CD4-positive, alpha-beta T cell (primary cell): ENCODE measurements around the gene RAB27A. TPM values are rescaled to one million over a fixed set of nuclear protein-coding genes. Genes with fewer than 3 reads are reported as not detected.

Experiments used
- ATAC-seq: fragments of 200-7000 bp; cut with Tn5 transposase; one replicate; pipeline ENCODE4 v1.10.0; 2022; ENCODE audit warnings: mild to moderate bottlenecking; ENCODE audit not compliant: poor library complexity
- CTCF ChIA-PET: fragments of 350-600 bp; sonication (Branson Sonifier 250); formaldehyde crosslinking; loops from one replicate; lab custom pipeline; 2021; ENCODE audit warnings: antibody characterized with exemption, inconsistent platforms; lab: Charles Lee
- POLR2A ChIA-PET: fragments of 350-600 bp; sonication (Branson Sonifier 250); formaldehyde crosslinking; loops from one replicate; lab custom pipeline; 2021; ENCODE audit warnings: antibody characterized with exemption, inconsistent platforms; lab: Charles Lee
- DNase-seq, 14 experiments: peaks; one replicate each; pipeline ENCODE4 v3.0.0-alpha.2; 2013 to 2020; ENCODE audit warnings: mixed read lengths in 2 of 14
- H3K27ac ChIP-seq, 2 donors: one replicate each; pipeline versions ENCODE4 v1.5.1 to v1.7.0; 2013; ENCODE audit warnings: low read length in 2 of 2, low read depth in 1 of 2, mild to moderate bottlenecking in 1 of 2
- H3K27me3 ChIP-seq, 2 experiments: 1 replicate in 1 of 2; 2 replicates in 1 of 2; pipeline versions ENCODE4 v1.6.1 to v1.7.0; 2013; ENCODE audit warnings: low read length in 2 of 2, control low read depth in 1 of 2, mild to moderate bottlenecking in 1 of 2, moderate library complexity in 1 of 2; ENCODE audit not compliant: insufficient read depth in 2 of 2, control insufficient read depth in 1 of 2
- H3K36me3 ChIP-seq: one replicate; pipeline ENCODE4 v1.6.1; 2013; ENCODE audit warnings: low read length, control low read depth; ENCODE audit not compliant: insufficient read depth
- H3K4me1 ChIP-seq: one replicate; pipeline ENCODE4 v1.6.1; 2013; ENCODE audit warnings: low read length, control low read depth; ENCODE audit not compliant: insufficient read depth
- H3K4me3 ChIP-seq: one replicate; pipeline ENCODE4 v1.5.1; 2013; ENCODE audit warnings: mild to moderate bottlenecking, low read length, moderate library complexity
- H3K9me3 ChIP-seq, 2 experiments: 1 replicate in 1 of 2; 2 replicates in 1 of 2; pipeline versions ENCODE4 v1.6.1 to v1.7.0; 2013; ENCODE audit warnings: low read length in 2 of 2, mild to moderate bottlenecking in 2 of 2, control low read depth in 1 of 2, moderate library complexity in 1 of 2; ENCODE audit not compliant: control insufficient read depth in 1 of 2, insufficient read depth in 1 of 2
- H3K27ac Mint-ChIP-seq: one replicate; pipeline ENCODE4 v1.8.0; 2020; ENCODE audit warnings: mixed read lengths
- H3K27me3 Mint-ChIP-seq: one replicate; pipeline ENCODE4 v1.8.0; 2021; ENCODE audit warnings: mixed read lengths
- H3K36me3 Mint-ChIP-seq: one replicate; pipeline ENCODE4 v1.8.0; 2021; ENCODE audit warnings: low read depth, mixed read lengths
- H3K4me1 Mint-ChIP-seq: one replicate; pipeline ENCODE4 v1.8.0; 2021; ENCODE audit warnings: low read depth, mixed read lengths
- H3K4me3 Mint-ChIP-seq: one replicate; pipeline ENCODE4 v1.8.0; 2020; ENCODE audit warnings: mild to moderate bottlenecking, mixed read lengths
- H3K9me3 Mint-ChIP-seq: one replicate; pipeline ENCODE4 v1.8.0; 2020; ENCODE audit warnings: mixed read lengths
- CTCF ChIP-seq: fragments of 200-600 bp; IDR thresholded peaks from one replicate; pipeline ENCODE4 v1.8.0; 2022; ENCODE audit warnings: antibody characterized with exemption, mild to moderate bottlenecking
- intact Hi-C, 2 experiments: fragments of 100-400 bp; cut with DNase I in 1 of 2; cut with micrococcal nuclease in 1 of 2; formaldehyde crosslinking; loops; one replicate each; pipeline versions ENCODE4 v1.15.1 to v1.9.0; 2023 to 2025; cut with DNase I, micrococcal nuclease
- total RNA-seq, 174 experiments: library from RNA in 2 of 174; stranded (reverse) in 2 of 174; gene quantifications; one replicate each; pipeline ENCODE4 v1.2.3 and lab custom pipeline; 2021 to 2026

RAB27A gene
- total RNA-seq, 2 experiments from 2014 or later: 9.0 TPM

- TF ChIP-seq CTCF: no peak
- POLR2A ChIA-PET: no interaction called here
- ATAC-seq (no peak), DNase-seq (no peak)
- intact Hi-C loops: no loop called here
- H3K9me3 ChIP-seq: no peaks in the 10 kb centered on the region
- no peaks in the 10 kb centered on the region for H3K27me3 ChIP-seq
- H3K4me1 ChIP-seq: peaks cover 31% of the 10 kb centered on the region
- Mint-ChIP-seq H3K27ac (no peak overlapping the region), H3K9me3 (no peaks in the 10 kb centered on the region), H3K4me1 (peaks cover 67% of the 10 kb centered on the region), H3K27me3 (no peaks in the 10 kb centered on the region), H3K36me3 (peaks cover 53% of the 10 kb centered on the region), H3K4me3 (peak overlapping the region; percentile 20)
- peaks cover 8% of the 10 kb centered on the region for H3K36me3 ChIP-seq
- CTCF ChIA-PET: no interaction called here
- H3K4me3 ChIP-seq: no peak overlapping the region
- no peak overlapping the region for H3K27ac ChIP-seq
These were observed 31.4 kb upstream of the RAB27A start for GRCh38 chr15:55320963-55321362.

GRCh38 chr15:55320238-55320550 lies 30.6 kb upstream of the RAB27A start:
- peak overlapping the region; percentile 69 for H3K4me3 ChIP-seq
- Mint-ChIP-seq H3K27ac (peak overlapping the region; percentile 100), H3K36me3 (peaks cover 59% of the 10 kb centered on the region), H3K4me3 (peak overlapping the region; percentile 86), H3K4me1 (peaks cover 73% of the 10 kb centered on the region), H3K27me3 (no peaks in the 10 kb centered on the region), H3K9me3 (no peaks in the 10 kb centered on the region)
- ATAC-seq: no peak
- CTCF ChIA-PET: interaction anchor here (2.2 to 2.5 kb wide), 2 partner anchors 88 to 123 kb away, joined by 9 to 10 read pairs; partner anchors contain the start of genes CCPG1, PIERCE2 and RSL24D1
- H3K9me3 ChIP-seq: no peaks in the 10 kb centered on the region
- TF ChIP-seq CTCF: no peak
- H3K27me3 ChIP-seq: no peaks in the 10 kb centered on the region
- H3K36me3 ChIP-seq: peaks cover 8% of the 10 kb centered on the region
- H3K4me1 ChIP-seq: peaks cover 33% of the 10 kb centered on the region
- no peak overlapping the region for H3K27ac ChIP-seq
- no peak for DNase-seq
- intact Hi-C loops: no loop called here
- POLR2A ChIA-PET: interaction anchor here (1.1 to 3.5 kb wide), 4 partner anchors 16 to 123 kb away, joined by 3 to 60 read pairs (median 24); partner anchors contain the start of genes CCPG1, PIERCE2 and RSL24D1

- TF ChIP-seq CTCF: no peak
- ChIA-PET POLR2A (interaction anchor here (0.9 to 3.5 kb wide), 15 partner anchors 8 to 122 kb away, joined by 3 to 60 read pairs (median 5); partner anchors contain the start of genes CCPG1, PIERCE2 and RSL24D1), CTCF (interaction anchor here (1.1 to 2.5 kb wide), 4 partner anchors 88 to 122 kb away, joined by 3 to 10 read pairs (median 8); partner anchors contain the start of genes CCPG1, PIERCE2 and RSL24D1)
- Mint-ChIP-seq H3K4me1 (peaks cover 78% of the 10 kb centered on the region), H3K36me3 (peaks cover 59% of the 10 kb centered on the region), H3K27me3 (no peaks in the 10 kb centered on the region), H3K9me3 (no peaks in the 10 kb centered on the region), H3K27ac (peak overlapping the region; percentile 100), H3K4me3 (peak overlapping the region; percentile 99)
- no peaks in the 10 kb centered on the region for H3K9me3 ChIP-seq
- H3K27me3 ChIP-seq: no peaks in the 10 kb centered on the region
- DNase-seq: peak in 4 of 14 experiments; percentile 5 to 18 (median 15)
- peaks cover 8% of the 10 kb centered on the region for H3K36me3 ChIP-seq
- intact Hi-C loops: loop anchor here (5.0 kb wide), 1 partner anchor 88 kb away; the partner anchor contains the start of genes CCPG1 (in 2 of the 2) and PIERCE2 (in 2 of the 2)
- no peak for ATAC-seq
- H3K27ac ChIP-seq: peak overlapping the region; percentile 88 to 93
- H3K4me3 ChIP-seq: peak overlapping the region; percentile 69
- peaks cover 33% of the 10 kb centered on the region for H3K4me1 ChIP-seq
These were observed 30.1 kb upstream of the RAB27A start for GRCh38 chr15:55319537-55320237.
